HepG2 (cell line): Measurements from ENCODE around the gene USF2. TPM values are rescaled to one million over a fixed set of nuclear protein-coding genes. Genes with fewer than 3 reads are reported as not detected.

Experiments used
- ARID2 ChIP-seq: sonication (generic); formaldehyde crosslinking; IDR thresholded peaks from 2 replicates; pipeline ENCODE4 v1.8.1; 2022; ENCODE audit warnings: mild to moderate bottlenecking, missing genetic modification reagents, borderline replicate concordance
- CREB3 ChIP-seq: sonication (generic); formaldehyde crosslinking; IDR thresholded peaks from 2 replicates; pipeline ENCODE4 v1.5.0; 2020; ENCODE audit warnings: missing genetic modification reagents
- FOXJ3 ChIP-seq: sonication (generic); formaldehyde crosslinking; IDR thresholded peaks from 2 replicates; pipeline ENCODE4 v1.4.0; 2020; ENCODE audit warnings: missing genetic modification reagents, mild to moderate bottlenecking, borderline replicate concordance
- FOXO1 ChIP-seq: sonication (generic); formaldehyde crosslinking; IDR thresholded peaks from 2 replicates; pipeline ENCODE4 v1.4.0; 2020; ENCODE audit warnings: missing genetic modification reagents
- GATAD2A ChIP-seq: IDR thresholded peaks from 2 replicates; pipeline ENCODE4 v1.6.1; 2016
- GFI1 ChIP-seq: sonication (generic); formaldehyde crosslinking; IDR thresholded peaks from 2 replicates; pipeline ENCODE4 v1.5.0; 2020; ENCODE audit warnings: missing genetic modification reagents, mild to moderate bottlenecking, borderline replicate concordance
- GTF3A ChIP-seq: sonication (generic); formaldehyde crosslinking; conservative IDR thresholded peaks from 2 replicates; pipeline ENCODE4 v1.4.0; 2020; ENCODE audit warnings: mild to moderate bottlenecking, missing genetic modification reagents
- KAT7 ChIP-seq: IDR thresholded peaks from 2 replicates; pipeline ENCODE4 v1.6.1; 2018; ENCODE audit warnings: borderline replicate concordance, missing compliant biosample characterization
- KDM3A ChIP-seq: IDR thresholded peaks from 2 replicates; pipeline ENCODE4 v1.6.1; 2018; ENCODE audit warnings: low read depth, missing compliant biosample characterization
- KLF12 ChIP-seq: sonication (generic); formaldehyde crosslinking; IDR thresholded peaks from 2 replicates; pipeline ENCODE4 v1.4.0; 2020; ENCODE audit warnings: missing genetic modification reagents, borderline replicate concordance
- SNAPC4 ChIP-seq: sonication (generic); formaldehyde crosslinking; IDR thresholded peaks from 2 replicates; pipeline ENCODE4 v1.4.0; 2020; ENCODE audit warnings: mild to moderate bottlenecking, missing genetic modification reagents
- THAP9 ChIP-seq: sonication (generic); formaldehyde crosslinking; IDR thresholded peaks from 2 replicates; pipeline ENCODE4; 2020; ENCODE audit warnings: missing genetic modification reagents, mild to moderate bottlenecking, borderline replicate concordance
- TOE1 ChIP-seq: sonication (generic); formaldehyde crosslinking; IDR thresholded peaks from 2 replicates; pipeline ENCODE4 v1.4.0; 2020; ENCODE audit warnings: mild to moderate bottlenecking, missing genetic modification reagents
- YY1 ChIP-seq: IDR thresholded peaks from 2 replicates; pipeline ENCODE4 v1.6.1; 2011; ENCODE audit warnings: low read length, low read depth, moderate library complexity, mild to moderate bottlenecking; ENCODE audit not compliant: insufficient read depth, insufficient replicate concordance
- ZFP36L1 ChIP-seq: sonication (generic); formaldehyde crosslinking; IDR thresholded peaks from 2 replicates; pipeline ENCODE4 v1.8.0; 2022; ENCODE audit warnings: mild to moderate bottlenecking, missing genetic modification reagents, moderate library complexity
- ZMYM3 ChIP-seq: sonication (generic); formaldehyde crosslinking; IDR thresholded peaks from 2 replicates; pipeline ENCODE4 v1.5.1; 2020; ENCODE audit warnings: mild to moderate bottlenecking, missing genetic modification reagents
- ZNF12 ChIP-seq: sonication (generic); formaldehyde crosslinking; IDR thresholded peaks from 2 replicates; pipeline ENCODE4 v1.5.0; 2020; ENCODE audit warnings: missing genetic modification reagents
- ZNF232 ChIP-seq: sonication (generic); formaldehyde crosslinking; IDR thresholded peaks from 2 replicates; pipeline ENCODE4 v1.4.0; 2020; ENCODE audit warnings: missing genetic modification reagents, borderline replicate concordance
- ZNF33A ChIP-seq: sonication (generic); formaldehyde crosslinking; IDR thresholded peaks from 2 replicates; pipeline ENCODE4 v1.5.1; 2020; ENCODE audit warnings: missing genetic modification reagents, mild to moderate bottlenecking, moderate library complexity, borderline replicate concordance
- ZNF788 ChIP-seq: sonication (generic); formaldehyde crosslinking; IDR thresholded peaks from 2 replicates; pipeline ENCODE4 v1.5.0; 2020; ENCODE audit warnings: mild to moderate bottlenecking, missing genetic modification reagents, borderline replicate concordance
- polyA plus RNA-seq, 8 experiments: library from polyadenylated mRNA; depleted of rRNA in 3 of 8; stranded (reverse) in 7 of 8; unstranded in 1 of 8; fragments of >200 nt; fragmentation: Illumina TruSeq in 4 of 8; extraction: Trizol in 4 of 8; gene quantifications; 2 replicates each; pipeline versions ENCODE4 v1.2.1 to v1.2.3, GENCODE V29; 2011 to 2016; ENCODE audit warnings: low read depth in 4 of 8, missing spikeins in 1 of 8, mixed read lengths in 1 of 8; ENCODE audit not compliant: insufficient read depth in 1 of 8
- total RNA-seq, 5 experiments: library from RNA; depleted of rRNA; stranded (reverse); fragments of >200 nt; fragmentation: Illumina TruSeq; extraction: Trizol; gene quantifications; 2 replicates each; pipeline ENCODE4 v1.2.3, GENCODE V29; 2016; ENCODE audit warnings: low read depth in 1 of 5

USF2 gene
- total and polyA plus RNA-seq, 2 of the 13 experiments (the other 11 are each of a cell fraction or from before 2014, with no cell fraction given) = 54.9 to 106 TPM

GRCh38 chr19:35253316-35254286 lies 15.2 kb upstream of the USF2 start (continued):
- TF ChIP-seq THAP9 (CRISPR knock-in tag) (peak; percentile 22; the same call in 1 of the 2 replicates), KDM3A (CRISPR knock-in tag) (no peak), ZNF788 (peak; percentile 68; the same call in 1 of the 2 replicates), ARID2 (CRISPR knock-in tag) (no peak), TOE1 (no peak), ZNF33A (CRISPR knock-in tag) (no peak), ZNF232 (peak; percentile 14; the same call in 1 of the 2 replicates), FOXO1 (CRISPR knock-in tag) (peak; percentile 70), ZNF12 (CRISPR knock-in tag) (no peak), GATAD2A (CRISPR knock-in tag) (peak; percentile 86), FOXJ3 (CRISPR knock-in tag) (peak; percentile 80; the same call in 1 of the 2 replicates), YY1 (no peak), KAT7 (CRISPR knock-in tag) (no peak), SNAPC4 (no peak), ZMYM3 (peak; percentile 80; the same call in 1 of the 2 replicates), CREB3 (no peak), ZFP36L1 (CRISPR knock-in tag) (no peak), GFI1 (CRISPR knock-in tag) (peak; percentile 74; the same call in 1 of the 2 replicates), GTF3A (CRISPR knock-in tag) (no peak), KLF12 (CRISPR knock-in tag) (no peak)
